Purkinje cell (primary cell): ENCODE data around the gene MSH5. TPM values are rescaled to one million over a fixed set of nuclear protein-coding genes. Genes with fewer than 3 reads are reported as not detected.

Experiments used
- polyA plus RNA-seq: library from polyadenylated mRNA; unstranded; fragments of >200 nt; fragmentation: Nextera tagmentation; gene quantifications from 2 replicates; pipeline ENCODE4 v1.2.1, GENCODE V29; 2014

MSH5 gene
- polyA plus RNA-seq, 1 donor from 2014 or later, result not detected

Other genes with a start within 250 kb of the MSH5 start
- gene MICB, start 241.9 kb upstream of the MSH5 start, polyA plus RNA-seq, result not detected in 2 replicates
- gene MCCD1, start 211.0 kb upstream of the MSH5 start, polyA plus RNA-seq, result not detected in 2 replicates
- 76.0 and 88.5 TPM in 2 replicates for gene DDX39B, start 198.0 kb upstream of the MSH5 start, polyA plus RNA-seq
- 154 and 211 TPM in 2 replicates for gene ATP6V1G2, start 193.4 kb upstream of the MSH5 start, polyA plus RNA-seq
- 0.62 and 0.75 TPM in 2 replicates for gene NFKBIL1, start 192.4 kb upstream of the MSH5 start, polyA plus RNA-seq
- gene LTA, start 167.7 kb upstream of the MSH5 start, polyA plus RNA-seq, result not detected in 2 replicates
- gene TNF, start 164.4 kb upstream of the MSH5 start, polyA plus RNA-seq, result not detected in 2 replicates
- not detected in 2 replicates for gene LTB, start 157.6 kb upstream of the MSH5 start, polyA plus RNA-seq
- not detected in 2 replicates for gene LST1, start 153.7 kb upstream of the MSH5 start, polyA plus RNA-seq
- not detected in 2 replicates for gene NCR3, start 147.0 kb upstream of the MSH5 start, polyA plus RNA-seq
- gene AIF1, start 124.8 kb upstream of the MSH5 start, polyA plus RNA-seq, result 2.7 TPM in 1 of 2 replicates, not detected in the other
- 3.7 and 3.8 TPM in 2 replicates for gene PRRC2A, start 119.3 kb upstream of the MSH5 start, polyA plus RNA-seq
- 16.0 and 30.8 TPM in 2 replicates for gene BAG6, start 87.3 kb upstream of the MSH5 start, polyA plus RNA-seq
- 1.8 and 2.4 TPM in 2 replicates for gene APOM, start 84.1 kb upstream of the MSH5 start, polyA plus RNA-seq
- 0.39 and 1.3 TPM in 2 replicates for gene C6orf47, start 79.2 kb upstream of the MSH5 start, polyA plus RNA-seq
- gene GPANK1, start 75.0 kb upstream of the MSH5 start, polyA plus RNA-seq, result 3.1 and 4.2 TPM in 2 replicates
- 299 and 301 TPM in 2 replicates for gene CSNK2B, start 73.9 kb upstream of the MSH5 start, polyA plus RNA-seq
- 0.24 and 1.8 TPM in 2 replicates for gene LY6G5B, start 70.0 kb upstream of the MSH5 start, polyA plus RNA-seq
- 0.29 and 2.4 TPM in 2 replicates for gene LY6G5C, start 58.9 kb upstream of the MSH5 start, polyA plus RNA-seq
- gene ABHD16A, start 36.7 kb upstream of the MSH5 start, polyA plus RNA-seq, result 67.3 and 71.0 TPM in 2 replicates
- gene LY6G6F, start 33.1 kb upstream of the MSH5 start, polyA plus RNA-seq, result not detected in 2 replicates
- not detected in 2 replicates for gene LY6G6D, start 24.7 kb upstream of the MSH5 start, polyA plus RNA-seq
- gene LY6G6C, start 18.3 kb upstream of the MSH5 start, polyA plus RNA-seq, result not detected in 2 replicates
- gene MPIG6B, start 16.6 kb upstream of the MSH5 start, polyA plus RNA-seq, result not detected in 2 replicates
- gene DDAH2, start 10.7 kb upstream of the MSH5 start, polyA plus RNA-seq, result 2.6 and 7.7 TPM in 2 replicates
- 1.2 and 1.3 TPM in 2 replicates for gene CLIC1, start 3.5 kb upstream of the MSH5 start, polyA plus RNA-seq
- gene SAPCD1, start 22.7 kb downstream of the MSH5 start, polyA plus RNA-seq, result not detected in 2 replicates
- 3.1 TPM in 1 of 2 replicates, not detected in the other for gene VWA7, start 37.3 kb downstream of the MSH5 start, polyA plus RNA-seq
- 5.9 and 6.1 TPM in 2 replicates for gene VARS1, start 55.7 kb downstream of the MSH5 start, polyA plus RNA-seq
- gene LSM2, start 67.0 kb downstream of the MSH5 start, polyA plus RNA-seq, result 26.3 and 31.0 TPM in 2 replicates
- 0.76 and 1.6 TPM in 2 replicates for gene HSPA1L, start 75.3 kb downstream of the MSH5 start, polyA plus RNA-seq
- gene HSPA1A, start 75.5 kb downstream of the MSH5 start, polyA plus RNA-seq, result 3.4 and 5.1 TPM in 2 replicates
- gene HSPA1B, start 87.7 kb downstream of the MSH5 start, polyA plus RNA-seq, result 0.20 and 1.7 TPM in 2 replicates
- 15.2 and 16.1 TPM in 2 replicates for gene NEU1, start 122.8 kb downstream of the MSH5 start, polyA plus RNA-seq
- not detected in 2 replicates for gene SLC44A4, start 139.0 kb downstream of the MSH5 start, polyA plus RNA-seq
- 5.9 and 11.4 TPM in 2 replicates for gene EHMT2, start 157.7 kb downstream of the MSH5 start, polyA plus RNA-seq
- not detected in 2 replicates for gene ZBTB12, start 162.1 kb downstream of the MSH5 start, polyA plus RNA-seq
- 1.2 TPM in 1 of 2 replicates, not detected in the other for gene C2, start 187.7 kb downstream of the MSH5 start, polyA plus RNA-seq
- 0.34 TPM in 1 of 2 replicates, not detected in the other for gene CFB, start 206.1 kb downstream of the MSH5 start, polyA plus RNA-seq
- gene NELFE, start 219.0 kb downstream of the MSH5 start, polyA plus RNA-seq, result 18.1 and 30.7 TPM in 2 replicates
- 8.0 and 11.7 TPM in 2 replicates for gene SKIC2, start 219.2 kb downstream of the MSH5 start, polyA plus RNA-seq
- 9.6 and 21.2 TPM in 2 replicates for gene DXO, start 232.1 kb downstream of the MSH5 start, polyA plus RNA-seq
- not detected in 2 replicates for gene C4A, start 242.1 kb downstream of the MSH5 start, polyA plus RNA-seq